ENCODE data around the gene CLMN. TPM values are rescaled to one million over a fixed set of nuclear protein-coding genes. Genes with fewer than 3 reads are reported as not detected.

The CLMN gene
- total and polyA plus RNA-seq, 9 of the 15 experiments (the other 6 are each of a cell fraction or from before 2014, with no cell fraction given): 0.01 to 0.18 (median 0.07) TPM; not detected in 4

- Histone ChIP-seq H3K9me3 (replicated peaks; ENCODE audit: control insufficient read depth, insufficient read depth, low read depth, low read length) (no peaks in the 10 kb centered on the region), H3K9ac (ENCODE audit: insufficient read depth in 1 of 2, low read depth in 2 of 2, low read length in 2 of 2) (no peak overlapping the region), H3K4me1 (replicated peaks in 1 of 2; ENCODE audit: control insufficient read depth in 2 of 2, insufficient read depth in 2 of 2, low read length in 2 of 2) (no peaks in the 10 kb centered on the region; a peak in 1 of 5 replicates), H3K36me3 (ENCODE audit: control insufficient read depth, insufficient read depth, low read length) (no peaks in the 10 kb centered on the region), H2AFZ (ENCODE audit: low read depth, low read length) (no peak overlapping the region), H3K79me2 (ENCODE audit: control insufficient read depth, insufficient read depth, low read length) (no peaks in the 10 kb centered on the region), H4K20me1 (replicated peaks; ENCODE audit: control insufficient read depth, insufficient read depth, low read length) (no peaks in the 10 kb centered on the region), H3K4me3 (no peak overlapping the region), H3K27ac (ENCODE audit: extremely low read depth, low read depth, low read length) (no peak overlapping the region), H3K27me3 (ENCODE audit: control insufficient read depth in 2 of 2, insufficient read depth in 2 of 2, low read length in 2 of 2) (peaks cover 0 to 18% of the 10 kb centered on the region in 2 experiments; a peak in 1 of 5 replicates), H3K4me2 (ENCODE audit: insufficient read depth, low read length) (no peak overlapping the region), H3K9me1 (ENCODE audit: control insufficient read depth, insufficient read depth, low read length) (no peaks in the 10 kb centered on the region)
- POLR2A ChIA-PET: no interaction called here
- FAIRE-seq (no peak), DNase-seq (ENCODE audit: extremely low read depth in 1 of 4, low spot score in 3 of 4) (no peak), ATAC-seq (no peak)
- TF ChIP-seq RBM25 (IDR thresholded peaks at IDR 0.05; ENCODE audit: low read depth, low read length, severe bottlenecking) (peak; percentile 65), ZNF584 (CRISPR knock-in tag; IDR thresholded peaks at IDR 0.05; ENCODE audit: low read depth) (no peak)
- TF ChIP-seq, protein P1, sequence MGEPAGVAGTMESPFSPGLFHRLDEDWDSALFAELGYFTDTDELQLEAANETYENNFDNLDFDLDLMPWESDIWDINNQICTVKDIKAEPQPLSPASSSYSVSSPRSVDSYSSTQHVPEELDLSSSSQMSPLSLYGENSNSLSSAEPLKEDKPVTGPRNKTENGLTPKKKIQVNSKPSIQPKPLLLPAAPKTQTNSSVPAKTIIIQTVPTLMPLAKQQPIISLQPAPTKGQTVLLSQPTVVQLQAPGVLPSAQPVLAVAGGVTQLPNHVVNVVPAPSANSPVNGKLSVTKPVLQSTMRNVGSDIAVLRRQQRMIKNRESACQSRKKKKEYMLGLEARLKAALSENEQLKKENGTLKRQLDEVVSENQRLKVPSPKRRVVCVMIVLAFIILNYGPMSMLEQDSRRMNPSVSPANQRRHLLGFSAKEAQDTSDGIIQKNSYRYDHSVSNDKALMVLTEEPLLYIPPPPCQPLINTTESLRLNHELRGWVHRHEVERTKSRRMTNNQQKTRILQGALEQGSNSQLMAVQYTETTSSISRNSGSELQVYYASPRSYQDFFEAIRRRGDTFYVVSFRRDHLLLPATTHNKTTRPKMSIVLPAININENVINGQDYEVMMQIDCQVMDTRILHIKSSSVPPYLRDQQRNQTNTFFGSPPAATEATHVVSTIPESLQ (CRISPR knock-in tag; IDR thresholded peaks at IDR 0.05): no peak
- WGBS (ENCODE audit: insufficient coverage, low coverage, missing lambda C conversion rate): 0% methylated on average over 6 of the region's 6 CpGs
- in situ Hi-C loops (cut with MboI) (no loop called here), intact Hi-C loops (cut with micrococcal nuclease) (no loop called here)
- CTCF ChIA-PET (ENCODE audit: low intra/inter-chr PET ratio): no interaction called here
- no TSS peak for BruUV-seq (replicated peaks)
Observed at GRCh38 chr14:95295600-95296376, 23.9 kb downstream of the CLMN start.

Data from K562 (cell line).